ENCODE results near the gene NRXN2. TPM values are rescaled to one million over a fixed set of nuclear protein-coding genes. Genes with fewer than 3 reads are reported as not detected.

NRXN2 gene
- total RNA-seq, 1 experiment from 2014 or later = not detected

DNA sequence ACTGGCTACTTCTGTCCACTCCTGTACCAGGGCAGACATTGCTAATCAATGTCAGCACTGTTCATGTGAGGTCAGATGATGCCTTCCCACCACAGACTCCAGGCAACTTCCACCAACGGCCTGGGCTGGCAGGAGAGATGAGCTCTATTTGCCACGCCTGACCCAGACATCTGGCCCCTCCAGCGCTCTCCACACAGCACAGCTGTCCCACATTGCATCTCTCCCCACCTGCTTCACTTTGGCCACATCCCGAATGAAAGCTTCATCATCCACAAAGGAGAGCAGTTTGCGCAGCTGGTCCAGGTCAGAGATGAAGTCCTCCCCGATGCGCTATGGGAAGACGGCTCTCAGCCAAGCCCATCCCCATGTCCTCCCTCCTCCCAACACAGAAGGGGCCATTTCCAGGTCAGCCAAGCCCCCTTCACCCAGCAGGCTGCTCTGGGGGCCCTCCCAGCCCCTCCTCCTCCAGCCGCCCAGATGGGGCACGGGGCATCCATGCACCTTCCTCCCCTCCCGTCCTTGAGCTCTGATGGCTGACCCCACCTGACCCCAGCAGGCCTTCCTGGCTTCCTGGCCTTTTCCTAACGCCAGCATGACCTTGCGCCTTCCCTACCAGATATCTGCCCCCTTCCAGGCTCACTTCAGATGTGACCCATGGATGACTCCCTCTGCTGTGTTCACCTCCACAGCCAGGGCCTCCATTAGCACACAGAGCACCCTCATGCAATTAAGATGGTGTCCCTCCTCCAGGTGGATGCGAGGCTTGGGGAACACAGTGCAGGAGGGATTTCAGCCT is 29.4 kb upstream of the NRXN2 start:
- TF ChIP-seq, protein P1, sequence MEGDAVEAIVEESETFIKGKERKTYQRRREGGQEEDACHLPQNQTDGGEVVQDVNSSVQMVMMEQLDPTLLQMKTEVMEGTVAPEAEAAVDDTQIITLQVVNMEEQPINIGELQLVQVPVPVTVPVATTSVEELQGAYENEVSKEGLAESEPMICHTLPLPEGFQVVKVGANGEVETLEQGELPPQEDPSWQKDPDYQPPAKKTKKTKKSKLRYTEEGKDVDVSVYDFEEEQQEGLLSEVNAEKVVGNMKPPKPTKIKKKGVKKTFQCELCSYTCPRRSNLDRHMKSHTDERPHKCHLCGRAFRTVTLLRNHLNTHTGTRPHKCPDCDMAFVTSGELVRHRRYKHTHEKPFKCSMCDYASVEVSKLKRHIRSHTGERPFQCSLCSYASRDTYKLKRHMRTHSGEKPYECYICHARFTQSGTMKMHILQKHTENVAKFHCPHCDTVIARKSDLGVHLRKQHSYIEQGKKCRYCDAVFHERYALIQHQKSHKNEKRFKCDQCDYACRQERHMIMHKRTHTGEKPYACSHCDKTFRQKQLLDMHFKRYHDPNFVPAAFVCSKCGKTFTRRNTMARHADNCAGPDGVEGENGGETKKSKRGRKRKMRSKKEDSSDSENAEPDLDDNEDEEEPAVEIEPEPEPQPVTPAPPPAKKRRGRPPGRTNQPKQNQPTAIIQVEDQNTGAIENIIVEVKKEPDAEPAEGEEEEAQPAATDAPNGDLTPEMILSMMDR (IDR thresholded peaks at IDR 0.05; ENCODE audit: unreplicated experiment) = no peak
- CTCF ChIA-PET = interaction anchor here (0.6 to 2.1 kb wide), 3 partner anchors 10 to 470 kb away, joined by 3 to 6 read pairs (median 3); no protein-coding TSS in a partner anchor
- Mint-ChIP-seq H3K27me3 (ENCODE audit: insufficient read depth, unreplicated experiment) (no peaks in the 10 kb centered on the region), H3K27ac (ENCODE audit: low read depth, unreplicated experiment) (no peak overlapping the region), H3K9me3 (ENCODE audit: unreplicated experiment) (no peaks in the 10 kb centered on the region), H3K4me3 (ENCODE audit: unreplicated experiment) (no peak overlapping the region), H3K36me3 (ENCODE audit: insufficient read depth, unreplicated experiment) (no peaks in the 10 kb centered on the region), H3K4me1 (ENCODE audit: insufficient read depth, unreplicated experiment) (no peaks in the 10 kb centered on the region)
- POLR2A ChIA-PET = interaction anchor here (1.2 kb wide), 1 partner anchor 22 kb away, joined by 3 read pairs; no protein-coding TSS in a partner anchor
- BruUV-seq (replicated peaks) = no TSS peak
- intact Hi-C loops (cut with micrococcal nuclease) = no loop called here
- no peak for DNase-seq (ENCODE audit: unreplicated experiment)

GRCh38 chr11:64751580-64751979 is 28.6 kb upstream of the NRXN2 start:
- no peaks in the 10 kb centered on the region for H3K27me3 Mint-ChIP-seq (ENCODE audit: insufficient read depth, unreplicated experiment)
- no peaks in the 10 kb centered on the region for H3K36me3 Mint-ChIP-seq (ENCODE audit: insufficient read depth, unreplicated experiment)
- no peak overlapping the region for H3K27ac Mint-ChIP-seq (ENCODE audit: low read depth, unreplicated experiment)
- TF ChIP-seq, protein P1 (IDR thresholded peaks at IDR 0.05; ENCODE audit: unreplicated experiment) = no peak
- CTCF ChIA-PET = interaction anchor here (2.1 kb wide), 1 partner anchor 9 kb away, joined by 6 read pairs; no protein-coding TSS in a partner anchor
- DNase-seq (ENCODE audit: unreplicated experiment) = no peak
- POLR2A ChIA-PET = interaction anchor here (0.6 to 1.2 kb wide), 2 partner anchors 23 to 63 kb away, joined by 3 read pairs; no protein-coding TSS in a partner anchor
- H3K4me3 Mint-ChIP-seq (ENCODE audit: unreplicated experiment) = no peak overlapping the region
- H3K4me1 Mint-ChIP-seq (ENCODE audit: insufficient read depth, unreplicated experiment) = no peaks in the 10 kb centered on the region
- H3K9me3 Mint-ChIP-seq (ENCODE audit: unreplicated experiment) = no peaks in the 10 kb centered on the region
- intact Hi-C loops (cut with micrococcal nuclease) = no loop called here
- no TSS peak for BruUV-seq (replicated peaks)

DNA sequence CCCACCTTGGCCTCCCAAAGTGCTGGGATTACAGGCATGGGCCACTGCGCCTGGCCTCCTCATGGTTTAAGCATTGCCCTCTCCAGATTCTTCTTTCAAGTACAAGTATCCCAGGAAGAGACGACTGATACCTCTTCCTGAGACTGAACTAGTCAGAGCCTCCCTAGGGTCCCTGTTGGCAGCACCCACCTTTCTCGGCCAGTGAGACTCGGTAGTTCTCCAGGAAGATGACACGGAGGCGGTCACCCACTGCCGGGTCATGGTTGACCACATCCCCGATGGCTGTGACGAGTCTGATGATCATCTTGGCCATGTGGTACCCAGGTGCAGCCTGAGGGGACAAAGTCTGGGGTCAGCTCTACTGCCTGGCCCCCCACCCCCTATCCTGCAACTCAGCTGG is 28.1 kb upstream of the NRXN2 start:
- POLR2A ChIA-PET = interaction anchor here (0.6 kb wide), 1 partner anchor 62 kb away, joined by 3 read pairs; no protein-coding TSS in a partner anchor
- no peak overlapping the region for H3K4me3 Mint-ChIP-seq (ENCODE audit: unreplicated experiment)
- DNase-seq (ENCODE audit: unreplicated experiment) = no peak
- H3K27me3 Mint-ChIP-seq (ENCODE audit: insufficient read depth, unreplicated experiment) = no peaks in the 10 kb centered on the region
- CTCF ChIA-PET = no interaction called here
- TF ChIP-seq, protein P1 (IDR thresholded peaks at IDR 0.05; ENCODE audit: unreplicated experiment) = no peak
- no peaks in the 10 kb centered on the region for H3K9me3 Mint-ChIP-seq (ENCODE audit: unreplicated experiment)
- no peaks in the 10 kb centered on the region for H3K36me3 Mint-ChIP-seq (ENCODE audit: insufficient read depth, unreplicated experiment)
- intact Hi-C loops (cut with micrococcal nuclease) = no loop called here
- H3K27ac Mint-ChIP-seq (ENCODE audit: low read depth, unreplicated experiment) = no peak overlapping the region
- BruUV-seq (replicated peaks) = no TSS peak
- H3K4me1 Mint-ChIP-seq (ENCODE audit: insufficient read depth, unreplicated experiment) = no peaks in the 10 kb centered on the region

DNA sequence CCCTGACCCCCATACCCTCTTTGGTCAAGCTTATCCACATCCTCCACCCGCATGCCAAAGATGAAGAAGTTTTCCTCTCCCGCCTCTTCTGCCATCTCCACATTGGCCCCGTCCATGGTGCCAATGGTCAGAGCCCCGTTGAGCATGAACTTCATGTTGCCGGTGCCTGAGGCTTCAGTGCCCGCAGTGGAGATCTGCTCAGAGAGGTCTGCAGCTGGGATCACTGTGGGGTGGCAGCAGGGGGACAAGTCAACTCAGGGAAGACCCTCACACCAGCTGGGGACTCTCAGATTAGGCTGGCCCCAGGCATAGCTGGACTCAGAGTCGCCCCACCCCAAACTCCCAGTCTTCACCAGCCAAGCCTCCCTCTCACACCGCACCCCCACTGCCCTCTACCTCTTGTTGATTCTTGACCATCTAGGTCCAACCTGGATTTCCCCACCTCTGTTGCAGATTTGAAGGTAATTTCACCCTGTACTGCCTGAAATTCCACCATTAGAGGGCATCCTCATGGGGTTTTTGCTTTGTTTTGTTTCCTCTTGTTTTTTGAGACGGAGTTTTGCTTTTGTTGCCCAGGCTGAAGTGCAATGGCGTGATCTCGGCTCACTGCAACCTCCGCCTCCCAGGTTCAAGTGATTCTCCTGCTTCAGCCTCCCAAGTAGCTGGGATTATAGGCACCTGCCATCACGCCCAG is 27.5 kb upstream of the NRXN2 start:
- POLR2A ChIA-PET = no interaction called here

More for the DNA sequence above, 27.5 kb upstream of the NRXN2 start:
- DNase-seq (ENCODE audit: unreplicated experiment) = no peak
- TF ChIP-seq, protein P1 (IDR thresholded peaks at IDR 0.05; ENCODE audit: unreplicated experiment) = no peak
- Mint-ChIP-seq H3K4me1 (ENCODE audit: insufficient read depth, unreplicated experiment) (no peaks in the 10 kb centered on the region), H3K9me3 (ENCODE audit: unreplicated experiment) (no peaks in the 10 kb centered on the region), H3K36me3 (ENCODE audit: insufficient read depth, unreplicated experiment) (no peaks in the 10 kb centered on the region), H3K27me3 (ENCODE audit: insufficient read depth, unreplicated experiment) (no peaks in the 10 kb centered on the region), H3K4me3 (ENCODE audit: unreplicated experiment) (no peak overlapping the region), H3K27ac (ENCODE audit: low read depth, unreplicated experiment) (no peak overlapping the region)
- no TSS peak for BruUV-seq (replicated peaks)
- CTCF ChIA-PET = interaction anchor here (0.7 kb wide), 1 partner anchor 101 kb away, joined by 3 read pairs; no protein-coding TSS in a partner anchor
- intact Hi-C loops (cut with micrococcal nuclease) = no loop called here

Measured in MCF 10A (cell line).